Middle frontal gyrus (tissue), 1 donor: Measurements from ENCODE around the gene SLC29A1.
"Not testable (repeated sequence)": the region's sequence is repeated elsewhere in the genome, so short reads cannot be mapped to it uniquely, and the experiment has no call there.

Experiments
- DNase-seq: peaks from one replicate; pipeline ENCODE4 v3.0.0-alpha.2; 2015; ENCODE audit warnings: low spot score; ENCODE audit errors: extremely low spot score

The SLC29A1 gene

DNA sequence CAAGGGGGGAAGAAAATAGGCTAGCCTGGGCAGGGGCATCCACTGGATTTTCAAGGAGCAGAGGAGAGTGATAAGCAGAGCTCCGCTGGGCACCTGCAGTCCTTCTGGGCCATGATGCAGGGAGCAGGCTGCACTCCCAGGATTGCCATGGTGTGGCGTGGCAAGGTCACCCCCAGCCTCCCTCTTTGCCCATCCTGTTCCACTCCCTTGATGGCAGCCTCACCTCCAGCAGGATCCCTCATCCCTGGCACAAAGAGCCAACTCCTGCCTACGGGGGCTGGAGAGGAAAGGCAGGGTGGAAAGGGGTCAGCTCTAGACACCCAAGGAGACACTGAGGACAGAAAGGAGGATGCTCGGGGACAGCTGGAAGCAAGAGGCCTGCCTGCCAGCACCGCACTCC, 29.1 kb upstream of the SLC29A1 start:
- DNase-seq: no peak

DNA sequence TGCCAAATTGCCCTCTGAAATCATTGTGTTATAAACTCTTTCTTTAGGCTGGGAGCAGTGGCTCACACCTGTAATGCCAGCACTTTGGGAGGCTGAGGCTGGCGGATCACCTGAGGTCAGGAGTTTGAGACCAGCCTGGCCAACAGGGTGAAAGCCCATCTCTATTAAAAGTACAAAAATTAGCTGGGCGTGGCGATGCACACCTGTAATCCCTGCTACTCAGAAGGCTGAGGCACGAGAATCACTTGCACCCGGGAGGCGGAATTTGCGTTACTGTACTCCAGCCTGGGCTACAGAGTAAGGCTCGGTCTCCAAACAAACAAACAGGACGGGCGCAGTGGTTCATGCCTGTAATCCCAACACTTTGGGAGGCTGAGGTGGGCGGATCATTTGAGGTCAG, 27.0 kb upstream of the SLC29A1 start:
- DNase-seq: not testable (repeated sequence)

- no peak for DNase-seq
These were observed 24.7 kb upstream of the SLC29A1 start for GRCh38 chr6:44198684-44199083.

GRCh38 chr6:44199883-44200282, 23.5 kb upstream of the SLC29A1 start:
- DNase-seq: no peak

- no peak for DNase-seq
These were observed 22.2 kb upstream of the SLC29A1 start for GRCh38 chr6:44201200-44201599.

DNA sequence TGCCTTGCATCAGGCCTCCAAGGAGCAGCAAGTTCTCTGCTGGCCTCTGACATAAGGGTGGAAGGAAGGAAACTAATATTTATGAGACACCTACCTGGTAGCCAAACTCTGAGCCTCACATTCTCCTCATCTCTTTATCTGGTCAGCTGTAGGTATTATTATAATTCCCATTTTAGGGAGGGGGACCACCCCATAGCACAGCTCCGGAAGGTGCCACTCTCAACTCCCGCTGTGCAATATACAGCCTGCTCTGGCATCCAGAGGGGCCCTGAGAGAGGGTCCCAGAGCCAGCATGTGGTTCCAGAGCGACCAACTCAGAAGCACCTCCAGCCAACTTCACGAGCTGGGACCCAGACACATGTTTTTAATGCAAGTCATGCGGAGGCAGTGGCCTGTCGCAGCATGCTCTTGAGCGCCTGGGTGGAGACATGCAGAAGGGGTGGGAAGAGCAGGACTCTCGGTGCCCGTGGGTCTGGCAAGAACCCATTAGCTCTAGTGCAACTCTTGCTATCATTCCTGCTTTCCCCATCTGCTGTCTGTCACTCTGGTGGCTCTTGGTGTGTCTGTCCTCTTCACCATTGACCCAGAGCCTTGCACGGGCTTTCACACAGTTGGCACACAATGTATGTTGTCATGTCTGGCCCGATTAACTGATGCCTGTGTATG, 21.6 kb upstream of the SLC29A1 start:
- no peak for DNase-seq

DNA sequence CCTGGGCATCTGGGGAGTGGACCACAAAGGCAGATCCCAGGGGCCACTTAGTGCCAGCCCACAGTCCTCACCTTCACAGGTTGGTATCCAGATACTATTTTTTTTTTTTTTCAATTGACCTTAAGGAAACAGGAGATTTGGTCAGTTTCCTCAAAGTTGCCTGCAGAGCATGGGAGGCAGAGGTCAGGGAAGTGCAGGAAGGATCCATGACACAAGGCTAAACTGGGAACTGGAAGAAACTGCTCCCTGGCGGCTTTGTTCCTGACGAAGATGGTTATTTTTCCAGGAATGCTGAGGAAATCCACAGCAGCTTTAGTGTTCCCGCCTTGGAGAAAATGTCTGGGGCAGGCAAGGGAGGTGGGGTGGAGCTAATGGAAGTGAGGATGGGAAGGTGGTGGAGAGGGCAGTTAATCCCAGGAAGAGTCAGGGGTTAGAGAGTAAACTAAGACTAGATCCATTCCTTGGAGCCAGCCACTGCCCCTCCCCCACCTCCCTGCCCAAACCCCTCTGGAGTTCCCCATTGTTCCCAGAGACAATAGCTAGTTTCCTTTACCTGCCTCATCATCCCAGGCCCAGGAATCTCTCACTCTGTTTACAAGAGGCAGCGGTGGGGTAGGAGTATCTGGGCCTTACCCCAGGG, 20.9 kb upstream of the SLC29A1 start:
- no peak for DNase-seq

- no peak for DNase-seq
These were observed 20.2 kb upstream of the SLC29A1 start for GRCh38 chr6:44202972-44203750.

GRCh38 chr6:44203955-44204354, 19.4 kb upstream of the SLC29A1 start:
- DNase-seq: no peak

GRCh38 chr6:44207966-44208365, 15.4 kb upstream of the SLC29A1 start:
- DNase-seq: no peak

DNA sequence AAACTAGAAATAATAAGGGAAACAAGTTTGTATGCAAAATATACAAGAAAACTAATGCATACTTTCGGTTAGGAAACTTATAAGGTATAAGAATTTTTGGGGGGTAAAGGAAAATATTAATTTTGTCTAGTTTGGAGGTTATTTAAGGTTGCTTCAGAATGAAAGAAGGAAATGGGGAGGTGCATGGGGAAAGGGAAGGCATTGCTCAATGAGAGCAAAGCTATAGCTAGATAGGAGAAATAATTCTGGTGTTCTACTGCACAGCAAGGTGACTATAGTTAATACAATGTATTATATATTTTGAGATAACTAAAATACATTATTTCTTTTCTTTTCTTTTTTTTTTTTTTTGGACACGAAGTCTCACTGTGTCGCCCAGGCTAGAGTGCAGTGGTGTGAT, 12.1 kb upstream of the SLC29A1 start:
- DNase-seq: no peak

GRCh38 chr6:44214307-44214706, 9.1 kb upstream of the SLC29A1 start:
- no peak for DNase-seq

GRCh38 chr6:44216677-44217331, 6.6 kb upstream of the SLC29A1 start, which contains the start of gene MYMX:
MYMX (plus strand) TSS chr6:44216926; CDS start chr6:44217472, 546 bp downstream.
- no peak for DNase-seq

GRCh38 chr6:44217332-44218143, 5.9 kb upstream of the SLC29A1 start:
- no peak for DNase-seq

DNA sequence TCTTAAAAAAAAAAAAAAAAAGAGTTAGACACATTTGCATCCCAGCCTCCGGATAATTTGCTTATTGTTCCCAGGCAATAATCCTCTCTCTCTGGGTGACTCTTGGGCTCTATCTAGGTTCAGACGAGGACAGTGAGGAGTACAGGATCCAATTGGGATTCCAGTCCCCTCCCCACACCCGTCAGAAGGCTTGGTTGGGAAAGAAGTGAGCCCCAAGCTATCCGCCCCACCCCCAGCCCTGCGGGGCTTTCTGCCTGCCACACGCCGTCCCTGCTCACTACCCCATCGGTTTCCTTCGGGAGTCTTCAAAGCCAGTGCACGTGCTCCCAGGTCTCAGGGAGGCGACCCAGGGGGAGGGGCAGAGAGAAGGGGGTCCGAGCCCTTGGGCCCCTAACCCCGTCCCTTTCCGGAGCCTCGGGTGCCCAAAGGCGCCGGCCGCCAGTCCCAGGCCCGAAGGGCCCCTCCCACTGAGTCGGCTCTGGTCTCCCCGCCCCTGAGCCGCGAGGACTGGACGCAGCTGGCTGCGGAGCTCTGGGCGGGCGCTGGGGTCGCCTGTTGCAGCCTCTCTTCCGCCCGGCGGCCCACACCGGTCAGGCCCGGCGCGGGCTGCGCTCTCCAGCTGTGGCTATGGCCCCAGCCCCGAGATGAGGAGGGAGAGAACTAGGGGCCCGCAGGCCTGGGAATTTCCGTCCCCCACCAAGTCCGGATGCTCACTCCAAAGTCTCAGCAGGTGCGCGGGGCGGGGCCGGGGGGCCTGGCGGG, 4.2 kb upstream of the SLC29A1 start:
- no peak for DNase-seq

DNA sequence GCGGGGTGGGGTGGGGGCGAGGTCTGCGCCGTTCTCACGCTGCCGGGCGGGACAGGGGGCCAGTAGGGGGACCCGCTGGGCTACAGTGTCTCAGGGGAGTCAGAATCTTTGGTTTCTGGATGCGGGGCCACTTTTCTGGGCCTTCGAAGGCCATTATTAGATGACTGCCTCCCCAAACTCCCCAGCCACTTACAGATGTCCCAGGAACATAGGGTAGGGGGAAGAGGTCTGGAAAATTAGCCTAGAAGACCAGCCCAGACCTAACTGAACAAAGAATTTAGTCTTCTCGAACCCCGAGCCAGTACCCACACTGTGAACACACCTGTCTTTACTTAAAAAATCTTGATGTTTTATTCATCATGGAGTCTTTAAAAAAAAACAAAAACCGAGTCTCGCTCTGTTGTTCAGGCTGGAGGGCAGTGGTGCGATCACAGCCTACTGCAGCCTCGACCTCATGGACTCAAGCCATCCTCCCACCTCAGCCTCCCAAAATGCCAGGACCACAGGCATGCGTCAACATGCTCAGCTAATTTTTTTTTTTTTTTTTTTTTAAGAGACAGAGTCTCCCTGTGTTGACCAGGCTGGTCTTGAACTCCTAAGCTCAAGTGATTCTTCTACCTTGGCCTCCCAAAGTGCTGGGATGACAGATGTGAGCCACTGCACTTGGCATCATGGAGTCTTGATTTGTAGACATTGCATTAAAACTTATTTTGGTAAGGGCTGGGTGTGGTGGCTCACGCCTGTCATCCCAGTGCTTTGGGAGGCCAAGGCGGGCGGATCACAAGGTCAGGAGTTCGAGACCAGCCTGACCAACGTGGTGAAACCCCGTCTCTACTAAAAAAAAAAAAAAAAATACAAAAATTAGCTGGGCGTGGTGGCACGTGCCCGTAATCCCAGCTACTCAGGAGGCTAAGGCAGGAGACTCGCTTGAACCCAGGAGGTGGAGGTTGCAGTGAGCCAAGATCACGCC, 3.3 kb upstream of the SLC29A1 start:
- DNase-seq: no peak

- DNase-seq: no peak
These were observed 2.5 kb upstream of the SLC29A1 start for GRCh38 chr6:44220913-44221290.

GRCh38 chr6:44221291-44221960, 2.0 kb upstream of the SLC29A1 start:
- no peak for DNase-seq

DNA sequence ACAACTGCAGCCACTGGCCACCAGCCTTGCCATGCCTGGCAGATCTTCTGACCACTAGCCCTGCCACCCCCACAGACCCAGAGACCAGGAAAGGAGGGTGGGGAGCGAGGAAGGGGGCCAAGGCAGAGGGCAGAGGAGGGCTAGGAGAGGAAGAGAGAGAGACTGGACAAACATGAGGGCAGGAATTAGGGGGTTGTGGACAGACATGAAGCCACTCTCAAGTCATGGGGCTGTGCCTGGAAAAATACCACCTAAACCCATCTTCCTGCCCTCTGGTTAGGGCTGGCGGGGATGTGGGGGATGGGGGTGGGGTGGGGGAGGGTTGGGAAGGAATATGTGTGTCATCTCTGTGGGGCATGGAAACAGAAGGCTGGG, 1.4 kb upstream of the SLC29A1 start:
- DNase-seq: no peak
